Lower lobe of right lung (tissue), 2 donors: ENCODE data around the gene FAR2. TPM values are rescaled to one million over a fixed set of nuclear protein-coding genes. Genes with fewer than 3 reads are reported as not detected.
A peak's percentile ranks its signal among the peaks of the same experiment; 100 is the strongest.

ENCODE experiments used
- ATAC-seq, 2 donors: fragments of 200-7000 bp; cut with Tn5 transposase; one replicate each; pipeline ENCODE4 v1.9.1; 2020 to 2022; ENCODE audit warnings: mild to moderate bottlenecking in 2 of 2, moderate library complexity in 2 of 2
- DNase-seq: peaks from one replicate; pipeline ENCODE4 v3.0.0-alpha.2; 2020
- H3K27ac ChIP-seq: fragments of 200-600 bp; one replicate; pipeline ENCODE4 v1.8.0; 2022
- H3K27me3 ChIP-seq: fragments of 200-600 bp; one replicate; pipeline ENCODE4 v1.8.0; 2022; ENCODE audit warnings: low read depth
- H3K36me3 ChIP-seq: fragments of 200-600 bp; one replicate; pipeline ENCODE4 v1.8.0; 2022; ENCODE audit warnings: mild to moderate bottlenecking
- H3K4me1 ChIP-seq: fragments of 200-600 bp; one replicate; pipeline ENCODE4 v1.8.0; 2022
- H3K4me3 ChIP-seq: fragments of 200-600 bp; one replicate; pipeline ENCODE4 v1.8.0; 2022; ENCODE audit warnings: mild to moderate bottlenecking
- H3K9me3 ChIP-seq: fragments of 200-600 bp; one replicate; pipeline ENCODE4 v1.8.0; 2022
- intact Hi-C: fragments of 100-400 bp; cut with DNase I; formaldehyde crosslinking; loops from one replicate; pipeline ENCODE4 v1.11.0; 2022
- total RNA-seq: library from RNA; stranded (reverse); fragmentation: NEBNext Ultra II Directional; extraction: Animal tissue kit (Norgen Biotek cat#: 25700); gene quantifications from one replicate; pipeline ENCODE4 v1.2.1, GENCODE V29; 2021
- TF ChIP-seq, protein P1 (sequence below): fragments of 200-600 bp; IDR thresholded peaks from one replicate; pipeline ENCODE4 v1.8.0; 2022; ENCODE audit warnings: antibody characterized with exemption, mild to moderate bottlenecking
- donor health status: DM: no; HTN: yes; CAD: no; lungs with severe emphysema.

FAR2 gene
- total RNA-seq, 1 donor from 2014 or later = 23.7 TPM

DNA sequence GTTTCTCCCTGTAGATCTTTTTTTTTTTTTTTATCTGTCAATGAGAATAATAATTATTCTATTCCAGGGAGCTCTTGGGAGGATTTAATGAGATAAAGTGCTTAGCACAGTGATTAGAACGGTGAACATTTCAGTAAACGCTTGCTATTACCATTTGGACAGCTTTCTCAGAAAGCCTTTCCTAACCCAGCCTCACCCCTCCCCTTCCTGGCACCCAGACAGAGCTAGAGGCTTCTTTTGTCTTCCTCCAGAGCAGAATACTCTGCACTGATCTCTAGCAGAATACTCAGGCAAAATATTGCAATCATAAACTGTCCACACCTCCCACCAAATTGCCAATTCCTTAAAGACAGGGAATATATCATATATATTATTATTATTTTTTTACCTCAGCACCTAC lies 165.3 kb downstream of the FAR2 start:
- H3K4me3 ChIP-seq = no peak overlapping the region
- intact Hi-C loops = no loop called here
- no peaks in the 10 kb centered on the region for H3K9me3 ChIP-seq
- TF ChIP-seq, protein P1, sequence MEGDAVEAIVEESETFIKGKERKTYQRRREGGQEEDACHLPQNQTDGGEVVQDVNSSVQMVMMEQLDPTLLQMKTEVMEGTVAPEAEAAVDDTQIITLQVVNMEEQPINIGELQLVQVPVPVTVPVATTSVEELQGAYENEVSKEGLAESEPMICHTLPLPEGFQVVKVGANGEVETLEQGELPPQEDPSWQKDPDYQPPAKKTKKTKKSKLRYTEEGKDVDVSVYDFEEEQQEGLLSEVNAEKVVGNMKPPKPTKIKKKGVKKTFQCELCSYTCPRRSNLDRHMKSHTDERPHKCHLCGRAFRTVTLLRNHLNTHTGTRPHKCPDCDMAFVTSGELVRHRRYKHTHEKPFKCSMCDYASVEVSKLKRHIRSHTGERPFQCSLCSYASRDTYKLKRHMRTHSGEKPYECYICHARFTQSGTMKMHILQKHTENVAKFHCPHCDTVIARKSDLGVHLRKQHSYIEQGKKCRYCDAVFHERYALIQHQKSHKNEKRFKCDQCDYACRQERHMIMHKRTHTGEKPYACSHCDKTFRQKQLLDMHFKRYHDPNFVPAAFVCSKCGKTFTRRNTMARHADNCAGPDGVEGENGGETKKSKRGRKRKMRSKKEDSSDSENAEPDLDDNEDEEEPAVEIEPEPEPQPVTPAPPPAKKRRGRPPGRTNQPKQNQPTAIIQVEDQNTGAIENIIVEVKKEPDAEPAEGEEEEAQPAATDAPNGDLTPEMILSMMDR = no peak
- no peaks in the 10 kb centered on the region for H3K4me1 ChIP-seq
- no peak for ATAC-seq
- H3K36me3 ChIP-seq = no peaks in the 10 kb centered on the region
- no peaks in the 10 kb centered on the region for H3K27me3 ChIP-seq
- DNase-seq = no peak
- H3K27ac ChIP-seq = no peak overlapping the region

DNA sequence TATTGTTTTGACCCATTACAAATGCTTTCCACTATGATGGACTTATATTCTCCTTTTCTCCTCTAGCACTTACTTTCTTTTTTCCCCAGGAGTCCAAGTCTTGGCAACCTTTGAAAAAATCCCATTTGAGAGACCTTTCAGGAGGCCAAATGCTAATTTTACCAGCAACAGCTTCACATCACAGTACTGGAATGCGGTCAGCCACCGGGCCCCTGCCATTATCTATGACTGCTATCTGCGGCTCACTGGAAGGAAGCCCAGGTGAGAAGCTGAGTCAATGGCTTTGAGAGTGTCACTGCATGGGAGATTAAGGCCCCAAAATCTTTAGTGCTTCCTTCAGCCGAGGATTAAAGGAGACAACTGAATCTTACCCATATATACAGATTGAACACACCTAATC lies 167.7 kb downstream of the FAR2 start:
- Histone ChIP-seq H3K36me3 (peaks cover 4% of the 10 kb centered on the region), H3K4me3 (no peak overlapping the region), H3K9me3 (no peaks in the 10 kb centered on the region), H3K27ac (no peak overlapping the region), H3K4me1 (no peaks in the 10 kb centered on the region), H3K27me3 (no peaks in the 10 kb centered on the region)
- no peak for ATAC-seq
- no peak for DNase-seq
- intact Hi-C loops = no loop called here
- TF ChIP-seq, protein P1 = no peak

DNA sequence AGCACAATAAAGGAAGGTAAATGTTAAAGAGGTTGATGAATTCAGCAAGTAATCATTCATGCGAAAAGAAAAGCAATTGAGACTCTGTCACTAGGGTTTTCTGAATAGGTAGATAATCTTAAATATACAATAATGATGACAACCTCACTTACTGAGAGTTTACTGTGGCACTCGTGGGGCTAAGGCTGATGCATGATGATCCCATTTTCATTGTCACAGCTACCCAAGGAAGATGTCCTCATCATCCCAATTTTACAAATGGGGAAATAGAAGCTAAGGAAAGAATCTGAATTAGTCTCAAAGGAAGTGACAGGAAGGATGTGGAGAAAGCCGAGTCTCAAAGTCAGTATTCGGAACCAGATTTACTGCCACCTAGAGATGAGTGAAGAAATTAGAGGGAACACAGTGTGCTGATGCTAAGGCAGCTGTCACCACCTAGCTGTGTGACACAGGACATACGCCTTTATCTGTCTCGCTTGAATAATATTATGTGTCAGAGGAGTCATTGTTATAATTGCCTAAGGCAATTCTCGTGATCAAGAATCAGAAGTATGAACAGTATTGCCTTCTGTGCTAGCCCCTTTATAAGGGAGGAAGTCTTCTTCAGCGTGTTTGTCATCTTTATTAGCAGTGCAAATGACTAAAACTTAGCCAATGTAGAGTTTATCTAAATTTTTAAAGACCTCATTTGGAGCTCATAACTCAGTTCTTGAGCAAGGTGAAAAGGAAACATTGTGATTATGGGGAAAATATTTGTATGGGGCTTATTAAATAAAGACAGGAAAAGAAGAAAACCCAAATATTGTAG lies 168.7 kb downstream of the FAR2 start:
- H3K4me1 ChIP-seq = no peaks in the 10 kb centered on the region
- intact Hi-C loops = no loop called here
- no peak overlapping the region for H3K4me3 ChIP-seq
- H3K36me3 ChIP-seq = peaks cover 9% of the 10 kb centered on the region
- H3K27me3 ChIP-seq = no peaks in the 10 kb centered on the region
- no peak overlapping the region for H3K27ac ChIP-seq
- H3K9me3 ChIP-seq = no peaks in the 10 kb centered on the region
- ATAC-seq (peak; percentile 90 to 92), DNase-seq (no peak)
- TF ChIP-seq, protein P1 = peak; percentile 79

DNA sequence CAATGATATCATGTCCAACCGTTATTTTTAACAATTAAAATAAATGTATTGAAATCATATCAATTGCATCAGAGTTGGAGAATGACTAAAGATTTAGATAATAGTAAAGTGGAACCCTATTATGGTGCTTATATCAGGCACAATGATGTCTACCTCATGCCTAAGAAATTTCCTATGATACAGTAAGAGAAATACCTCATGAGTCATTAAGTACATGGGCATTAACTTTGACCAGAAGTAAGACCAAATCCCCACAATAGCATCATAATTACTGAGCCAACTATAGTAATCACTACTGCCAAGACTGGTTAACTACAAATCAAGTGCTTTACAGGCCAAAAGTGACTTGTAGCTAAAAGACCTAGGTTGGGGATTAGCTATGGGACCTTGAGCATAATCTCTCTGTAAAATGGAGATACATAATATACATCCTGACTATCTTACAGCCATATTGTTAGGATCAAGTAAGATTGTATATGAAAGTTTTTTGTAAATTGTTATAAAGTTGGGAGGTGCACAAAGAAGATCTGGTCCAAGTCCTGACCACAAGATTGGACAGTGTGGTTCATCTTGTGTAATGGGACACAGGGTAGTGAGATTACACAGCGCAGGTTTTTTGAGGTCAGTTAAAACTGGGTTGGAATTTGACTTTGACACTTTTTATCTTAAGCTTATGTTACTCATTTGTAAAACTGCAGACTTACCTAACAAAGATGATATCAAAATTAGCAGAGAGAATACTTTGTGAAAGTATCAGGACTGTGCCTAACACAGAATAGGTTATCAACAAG lies 171.4 kb downstream of the FAR2 start:
- DNase-seq (no peak), ATAC-seq (no peak)
- intact Hi-C loops = no loop called here
- Histone ChIP-seq H3K27me3 (no peaks in the 10 kb centered on the region), H3K9me3 (no peaks in the 10 kb centered on the region), H3K27ac (no peak overlapping the region), H3K4me3 (no peak overlapping the region), H3K4me1 (no peaks in the 10 kb centered on the region), H3K36me3 (peaks cover 20% of the 10 kb centered on the region)
- TF ChIP-seq, protein P1 = no peak

DNA sequence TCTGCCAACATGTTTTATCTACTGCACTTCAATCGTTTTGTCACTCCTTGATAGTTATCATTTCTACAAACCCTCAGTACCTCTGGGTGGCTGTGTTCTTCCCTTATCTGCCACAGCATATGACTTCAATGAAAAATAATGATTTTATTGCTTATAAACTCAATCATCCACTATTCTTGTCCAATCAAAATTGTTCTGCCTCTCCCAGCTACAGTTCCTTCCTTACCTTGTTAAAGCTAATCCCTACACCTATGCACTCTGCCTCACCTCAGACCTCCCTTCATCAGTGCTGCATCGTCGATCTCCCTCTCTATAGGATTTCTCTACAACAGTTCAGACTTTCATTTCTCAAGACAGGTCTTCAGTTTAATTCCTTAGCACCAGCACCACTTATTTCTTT lies 173.1 kb downstream of the FAR2 start:
- TF ChIP-seq, protein P1 = no peak
- H3K27me3 ChIP-seq = no peaks in the 10 kb centered on the region
- DNase-seq = no peak
- intact Hi-C loops = no loop called here
- ATAC-seq = no peak
- no peak overlapping the region for H3K4me3 ChIP-seq
- H3K4me1 ChIP-seq = no peaks in the 10 kb centered on the region
- no peaks in the 10 kb centered on the region for H3K9me3 ChIP-seq
- no peak overlapping the region for H3K27ac ChIP-seq
- H3K36me3 ChIP-seq = peaks cover 20% of the 10 kb centered on the region
